Measurements from ENCODE around the gene ARFGAP2. TPM values are rescaled to one million over a fixed set of nuclear protein-coding genes. Genes with fewer than 3 reads are reported as not detected.
A peak's percentile ranks its signal among the peaks of the same experiment; 100 is the strongest.

ARFGAP2 gene
- total and polyA plus RNA-seq, 9 of the 15 experiments (the other 6 are each of a cell fraction or from before 2014, with no cell fraction given): 29.1 to 140 (median 90.1) TPM

- H2AFZ ChIP-seq (ENCODE audit: low read depth, low read length): no peak overlapping the region
- no peak for ATAC-seq
- no peak for FAIRE-seq
- no peaks in the 10 kb centered on the region for H3K36me3 ChIP-seq (ENCODE audit: control insufficient read depth, insufficient read depth, low read length)
- CTCF ChIA-PET (ENCODE audit: low intra/inter-chr PET ratio): interaction anchor here (0.6 kb wide), 1 partner anchor 142 kb away, joined by 5 read pairs; no protein-coding TSS in a partner anchor
- BruUV-seq (replicated peaks): no TSS peak
- H4K20me1 ChIP-seq (replicated peaks; ENCODE audit: control insufficient read depth, insufficient read depth, low read length): peaks cover 23% of the 10 kb centered on the region; the same call in 1 of the 2 replicates
- no peak overlapping the region for H3K9ac ChIP-seq (ENCODE audit: insufficient read depth in 1 of 2, low read depth in 2 of 2, low read length in 2 of 2)
- H3K9me3 ChIP-seq (replicated peaks; ENCODE audit: control insufficient read depth, insufficient read depth, low read depth, low read length): no peaks in the 10 kb centered on the region
- H3K4me3 ChIP-seq: no peak overlapping the region
- in situ Hi-C loops (cut with MboI): no loop called here
- intact Hi-C loops (cut with micrococcal nuclease): no loop called here
- peaks cover 2% of the 10 kb centered on the region for H3K9me1 ChIP-seq (ENCODE audit: control insufficient read depth, insufficient read depth, low read length)
- POLR2A ChIA-PET: interaction anchor here (0.6 to 1.4 kb wide), 5 partner anchors 10 to 356 kb away, joined by 3 to 7 read pairs (median 4); no protein-coding TSS in a partner anchor
- H3K27ac ChIP-seq (ENCODE audit: extremely low read depth, low read depth, low read length): no peak overlapping the region
- H3K27me3 ChIP-seq (ENCODE audit: control insufficient read depth in 2 of 2, insufficient read depth in 2 of 2, low read length in 2 of 2): no peaks in the 10 kb centered on the region
- peaks cover 0 to 17% of the 10 kb centered on the region in 2 experiments; a peak in 2 of 5 replicates for H3K4me1 ChIP-seq (replicated peaks in 1 of 2; ENCODE audit: control insufficient read depth in 2 of 2, insufficient read depth in 2 of 2, low read length in 2 of 2)
- TF ChIP-seq POLR2G (IDR thresholded peaks at IDR 0.05; ENCODE audit: low read depth, low read length): peak; percentile 45
- no peak for TF ChIP-seq HOMEZ (CRISPR knock-in tag; IDR thresholded peaks at IDR 0.05)
- no peaks in the 10 kb centered on the region for H3K79me2 ChIP-seq (ENCODE audit: control insufficient read depth, insufficient read depth, low read length)
- no peak for DNase-seq (ENCODE audit: extremely low read depth in 1 of 4, low spot score in 3 of 4)
- 61% methylated on average over 19 of the region's 20 CpGs for WGBS (ENCODE audit: insufficient coverage, low coverage, missing lambda C conversion rate)
- H3K4me2 ChIP-seq (ENCODE audit: insufficient read depth, low read length): no peak overlapping the region
These were observed 19.7 kb downstream of the ARFGAP2 start for GRCh38 chr11:47156951-47157350.

DNA sequence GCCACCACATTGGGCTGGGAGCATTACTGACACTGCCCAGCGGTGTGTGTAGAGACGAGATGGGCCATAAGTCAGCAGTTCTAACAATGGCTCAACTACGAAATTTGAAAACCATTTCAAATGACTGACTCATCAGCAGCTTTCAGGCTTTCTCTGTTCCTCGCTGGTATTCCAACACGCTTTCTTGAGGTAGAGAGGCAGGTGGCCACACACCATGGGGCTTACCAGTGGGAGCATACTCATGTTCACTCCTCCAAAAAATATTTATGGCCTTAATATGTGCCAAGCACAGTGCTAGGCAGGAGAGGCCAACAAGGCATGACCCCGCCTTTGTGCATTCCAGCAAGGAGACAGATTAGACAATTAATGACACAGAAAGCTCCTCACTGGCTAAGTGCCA is 20.3 kb downstream of the ARFGAP2 start:
- Histone ChIP-seq H3K9me1 (ENCODE audit: control insufficient read depth, insufficient read depth, low read length) (no peaks in the 10 kb centered on the region), H3K9me3 (replicated peaks; ENCODE audit: control insufficient read depth, insufficient read depth, low read depth, low read length) (no peaks in the 10 kb centered on the region), H3K27me3 (ENCODE audit: control insufficient read depth in 2 of 2, insufficient read depth in 2 of 2, low read length in 2 of 2) (no peaks in the 10 kb centered on the region), H4K20me1 (replicated peaks; ENCODE audit: control insufficient read depth, insufficient read depth, low read length) (peaks cover 16% of the 10 kb centered on the region; the same call in 1 of the 2 replicates), H3K4me1 (replicated peaks in 1 of 2; ENCODE audit: control insufficient read depth in 2 of 2, insufficient read depth in 2 of 2, low read length in 2 of 2) (peaks cover 0 to 11% of the 10 kb centered on the region in 2 experiments; a peak in 2 of 5 replicates), H3K4me3 (no peak overlapping the region), H2AFZ (ENCODE audit: low read depth, low read length) (no peak overlapping the region), H3K27ac (ENCODE audit: extremely low read depth, low read depth, low read length) (no peak overlapping the region), H3K79me2 (ENCODE audit: control insufficient read depth, insufficient read depth, low read length) (no peaks in the 10 kb centered on the region), H3K36me3 (ENCODE audit: control insufficient read depth, insufficient read depth, low read length) (no peaks in the 10 kb centered on the region), H3K4me2 (ENCODE audit: insufficient read depth, low read length) (no peak overlapping the region), H3K9ac (ENCODE audit: insufficient read depth in 1 of 2, low read depth in 2 of 2, low read length in 2 of 2) (no peak overlapping the region; a peak in 1 of 4 replicates)
- DNase-seq (ENCODE audit: extremely low read depth in 1 of 4, low spot score in 3 of 4) (no peak), FAIRE-seq (no peak), ATAC-seq (no peak)
- WGBS (ENCODE audit: insufficient coverage, low coverage, missing lambda C conversion rate): 58% methylated on average over 6 of the region's 6 CpGs
- no TSS peak for BruUV-seq (replicated peaks)
- TF ChIP-seq HCFC1 (IDR thresholded peaks at IDR 0.05; ENCODE audit: low read depth, low read length) (no peak), NFIX (CRISPR knock-in tag; IDR thresholded peaks at IDR 0.05; ENCODE audit: low read depth) (peak; percentile 25; the same call in 1 of the 2 replicates)
- intact Hi-C loops (cut with micrococcal nuclease) (no loop called here), in situ Hi-C loops (cut with MboI) (no loop called here)
- POLR2A ChIA-PET: interaction anchor here (0.6 to 1.2 kb wide), 2 partner anchors 10 to 125 kb away, joined by 4 read pairs; no protein-coding TSS in a partner anchor
- CTCF ChIA-PET (ENCODE audit: low intra/inter-chr PET ratio): no interaction called here
